ENCODE measurements around the gene MRGPRX4.

GRCh38 chr11:18171377-18172000 is 1.1 kb upstream of the MRGPRX4 start:
- no peak for TF ChIP-seq TAF1 (IDR thresholded peaks at IDR 0.05; ENCODE audit: borderline replicate concordance, insufficient read depth, low read length)
- no peak for TF ChIP-seq REST (IDR thresholded peaks at IDR 0.05; ENCODE audit: insufficient read depth in 1 of 2, low read depth in 2 of 2, low read length in 2 of 2)
